Measurements from ENCODE around the gene FMNL2. TPM values are rescaled to one million over a fixed set of nuclear protein-coding genes. Genes with fewer than 3 reads are reported as not detected.

FMNL2 gene
- total RNA-seq, 1 experiment from 2014 or later = 33.6 TPM

DNA sequence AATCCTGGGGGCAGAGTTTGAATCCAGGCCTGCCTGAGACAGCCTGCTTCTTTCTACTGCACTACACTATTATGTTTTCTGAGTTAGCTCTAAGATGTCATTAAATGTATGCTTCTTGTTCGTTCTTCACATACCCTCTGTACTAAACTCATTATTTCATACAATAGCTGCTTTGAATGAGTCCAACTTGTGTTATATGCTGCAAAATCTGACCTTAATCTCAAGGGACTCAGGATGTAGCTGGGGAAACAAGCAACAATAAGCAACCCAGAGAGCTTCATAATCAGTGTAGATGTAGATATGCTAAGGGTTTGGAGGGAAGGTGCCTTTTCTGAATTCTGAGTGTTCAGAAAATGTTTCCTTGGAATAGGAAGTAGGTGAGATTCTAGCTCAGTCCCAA lies 14.4 kb downstream of the FMNL2 start:
- no peaks in the 10 kb centered on the region for H3K9me3 ChIP-seq (ENCODE audit: control insufficient read depth, low read depth, low read length)
- no peak for TF ChIP-seq CTCF (conservative IDR thresholded peaks at IDR 0.05)
- Mint-ChIP-seq H3K4me1 (peaks cover 15 to 22% of the 10 kb centered on the region in 2 experiments), H3K4me3 (no peak overlapping the region), H3K36me3 (ENCODE audit: insufficient read depth in 1 of 3, low read depth in 3 of 3) (peaks cover 4 to 7% (median 7%) of the 10 kb centered on the region in 3 experiments; a peak in 5 of 7 replicates), H3K27ac (no peak overlapping the region), H3K27me3 (ENCODE audit: low read depth) (no peaks in the 10 kb centered on the region; the same call in 1 of the 2 replicates), H3K9me3 (peaks cover 0 to 2% of the 10 kb centered on the region in 2 experiments; a peak in 2 of 5 replicates)
- H3K23ac ChIP-seq (ENCODE audit: insufficient read length, low read depth, low read length) = no peak overlapping the region
- no peak overlapping the region for H2BK12ac ChIP-seq (ENCODE audit: insufficient read length, low read depth, low read length)
- H3K4me2 ChIP-seq (ENCODE audit: insufficient read depth, insufficient read length, low read length) = no peak overlapping the region
- no peaks in the 10 kb centered on the region for H4K20me1 ChIP-seq (ENCODE audit: control insufficient read depth, insufficient read depth, insufficient read length)
- H4K8ac ChIP-seq (replicated peaks; ENCODE audit: insufficient read length, low read depth, low read length) = no peak overlapping the region
- no peak overlapping the region for H3K18ac ChIP-seq (ENCODE audit: insufficient read length, low read depth, low read length)
- no peaks in the 10 kb centered on the region for H3K79me1 ChIP-seq (ENCODE audit: insufficient read depth, low read depth, low read length, poor library complexity, severe bottlenecking)
- no peak overlapping the region for H4K5ac ChIP-seq (ENCODE audit: insufficient read length, low read depth, low read length)
- H3K9ac ChIP-seq (ENCODE audit: extremely low read depth, insufficient read length, low read length) = no peak overlapping the region
- no peak overlapping the region for H2AK5ac ChIP-seq (ENCODE audit: insufficient read length, low read length)
- H3T11ph ChIP-seq (ENCODE audit: low read length) = no peak overlapping the region
- no peak overlapping the region for H2BK5ac ChIP-seq (ENCODE audit: insufficient read length, low read length)
- no peak overlapping the region for H3K56ac ChIP-seq (ENCODE audit: insufficient read length, low read depth, low read length)
- H3K4ac ChIP-seq (ENCODE audit: low read depth, low read length) = no peak overlapping the region
- no peak overlapping the region for H2BK20ac ChIP-seq (ENCODE audit: low read depth, low read length, poor library complexity, severe bottlenecking)
- H3K23me2 ChIP-seq (ENCODE audit: insufficient read length, low read depth, low read length, poor library complexity, severe bottlenecking) = no peaks in the 10 kb centered on the region
- no CpG with 5 or more reads among the region's 1 CpG for WGBS (ENCODE audit: extremely low coverage, insufficient read length, low lambda C conversion rate)
- no peak overlapping the region for H3K27ac ChIP-seq (ENCODE audit: insufficient read length, low read depth, low read length)
- no peak overlapping the region for H4K91ac ChIP-seq (ENCODE audit: insufficient read length, low read depth, low read length)
- H2BK120ac ChIP-seq (ENCODE audit: low read depth, low read length, poor library complexity, severe bottlenecking) = no peak overlapping the region
- no peaks in the 10 kb centered on the region for H3K27me3 ChIP-seq (ENCODE audit: insufficient read depth, low read length)
- H3K14ac ChIP-seq (ENCODE audit: insufficient read depth, low read length) = no peak overlapping the region
- peaks cover 7% of the 10 kb centered on the region; the same call in 1 of the 2 replicates for H3K79me2 ChIP-seq (ENCODE audit: insufficient read depth, low read length)
- no peak overlapping the region for H2BK15ac ChIP-seq (ENCODE audit: low read depth, low read length)
- no peak for DNase-seq
- no peak overlapping the region for H2AFZ ChIP-seq (ENCODE audit: low read length)
- no peaks in the 10 kb centered on the region; the same call in 1 of the 2 replicates for H3K4me1 ChIP-seq (ENCODE audit: insufficient read depth, low read length)

Measured in H9 (cell line).